Measurements from ENCODE around the gene C10orf67.
"Not testable (repeated sequence)": the region's sequence is repeated elsewhere in the genome, so short reads cannot be mapped to it uniquely, and the experiment has no call there.

Gene C10orf67

GRCh38 chr10:23314835-23315239 is 29.8 kb downstream of the C10orf67 start:
- TF ChIP-seq, protein P1, sequence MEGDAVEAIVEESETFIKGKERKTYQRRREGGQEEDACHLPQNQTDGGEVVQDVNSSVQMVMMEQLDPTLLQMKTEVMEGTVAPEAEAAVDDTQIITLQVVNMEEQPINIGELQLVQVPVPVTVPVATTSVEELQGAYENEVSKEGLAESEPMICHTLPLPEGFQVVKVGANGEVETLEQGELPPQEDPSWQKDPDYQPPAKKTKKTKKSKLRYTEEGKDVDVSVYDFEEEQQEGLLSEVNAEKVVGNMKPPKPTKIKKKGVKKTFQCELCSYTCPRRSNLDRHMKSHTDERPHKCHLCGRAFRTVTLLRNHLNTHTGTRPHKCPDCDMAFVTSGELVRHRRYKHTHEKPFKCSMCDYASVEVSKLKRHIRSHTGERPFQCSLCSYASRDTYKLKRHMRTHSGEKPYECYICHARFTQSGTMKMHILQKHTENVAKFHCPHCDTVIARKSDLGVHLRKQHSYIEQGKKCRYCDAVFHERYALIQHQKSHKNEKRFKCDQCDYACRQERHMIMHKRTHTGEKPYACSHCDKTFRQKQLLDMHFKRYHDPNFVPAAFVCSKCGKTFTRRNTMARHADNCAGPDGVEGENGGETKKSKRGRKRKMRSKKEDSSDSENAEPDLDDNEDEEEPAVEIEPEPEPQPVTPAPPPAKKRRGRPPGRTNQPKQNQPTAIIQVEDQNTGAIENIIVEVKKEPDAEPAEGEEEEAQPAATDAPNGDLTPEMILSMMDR (IDR thresholded peaks at IDR 0.05; ENCODE audit: control insufficient read depth, extremely low read depth, insufficient read depth): peak; percentile 68
- DNase-seq (ENCODE audit: low read depth): peak; percentile 54
- H3K4me3 ChIP-seq (ENCODE audit: low read depth, low read length): no peak overlapping the region

DNA sequence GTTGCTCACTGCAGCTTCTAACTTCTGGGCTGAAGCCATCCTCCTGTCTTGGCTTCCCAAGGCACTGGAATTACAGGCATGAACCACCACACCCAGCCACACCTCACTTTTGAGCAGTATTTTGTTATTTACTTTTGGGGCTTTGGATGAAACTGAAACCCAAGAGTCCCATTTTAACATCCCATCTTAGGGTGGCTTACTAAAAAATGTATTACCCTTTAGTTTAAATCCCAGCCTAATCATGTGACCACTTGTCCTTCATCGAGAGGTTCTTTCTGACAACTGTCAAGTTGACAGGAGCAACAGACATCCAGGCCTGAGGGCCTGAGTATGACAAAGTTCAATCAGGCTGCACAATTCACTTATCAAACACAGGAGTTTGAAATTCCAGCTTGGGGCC is 33.6 kb downstream of the C10orf67 start:
- TF ChIP-seq, protein P1 (IDR thresholded peaks at IDR 0.05; ENCODE audit: control insufficient read depth, extremely low read depth, insufficient read depth): no peak
- no peak for DNase-seq (ENCODE audit: low read depth)
- no peak overlapping the region for H3K4me3 ChIP-seq (ENCODE audit: low read depth, low read length)

DNA sequence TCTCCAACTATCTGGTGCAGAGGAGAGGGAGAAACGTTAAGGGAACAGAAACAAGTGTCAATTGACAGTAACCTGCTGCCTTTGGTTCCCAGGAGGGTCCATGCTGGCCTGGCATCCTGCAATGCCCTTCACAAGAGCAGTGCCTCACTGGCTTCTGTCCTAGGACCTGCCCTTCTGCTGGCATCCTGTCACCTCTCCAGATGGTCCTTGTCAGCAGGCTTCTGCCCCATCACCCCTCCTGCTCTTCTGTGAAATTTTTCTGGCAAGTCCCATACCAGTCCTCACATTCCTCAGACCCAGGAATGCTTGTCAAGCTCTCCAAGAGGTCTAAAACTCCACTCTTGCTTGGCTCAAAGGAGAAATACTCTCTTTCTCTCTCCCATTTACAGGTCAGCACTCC is 34.2 kb downstream of the C10orf67 start:
- TF ChIP-seq, protein P1 (IDR thresholded peaks at IDR 0.05; ENCODE audit: control insufficient read depth, extremely low read depth, insufficient read depth): no peak
- no peak for DNase-seq (ENCODE audit: low read depth)

DNA sequence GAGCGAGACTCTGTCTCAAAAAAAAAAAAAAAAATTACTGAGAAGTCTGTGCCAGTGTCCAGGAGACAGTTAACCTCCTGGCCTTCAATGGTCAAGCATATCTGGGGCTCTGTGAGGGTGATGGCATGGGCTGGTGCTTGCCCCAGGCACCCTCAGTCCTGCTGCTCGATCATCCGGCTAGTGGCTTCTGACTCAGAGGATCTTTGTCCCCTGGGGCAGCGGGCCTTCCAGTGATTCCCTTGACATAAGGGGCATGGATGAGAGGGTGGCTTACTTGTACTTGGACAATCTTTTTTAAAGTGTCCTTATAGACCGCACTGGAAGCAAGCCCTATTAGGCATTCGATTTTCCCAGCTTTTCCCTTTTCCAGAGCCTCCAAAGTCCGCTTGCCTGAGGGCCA is 44.6 kb downstream of the C10orf67 start:
- not testable (repeated sequence) for DNase-seq (ENCODE audit: low read depth)

More for the DNA sequence above, 34.2 kb downstream of the C10orf67 start:
- H3K4me3 ChIP-seq (ENCODE audit: low read depth, low read length): no peak overlapping the region

DNA sequence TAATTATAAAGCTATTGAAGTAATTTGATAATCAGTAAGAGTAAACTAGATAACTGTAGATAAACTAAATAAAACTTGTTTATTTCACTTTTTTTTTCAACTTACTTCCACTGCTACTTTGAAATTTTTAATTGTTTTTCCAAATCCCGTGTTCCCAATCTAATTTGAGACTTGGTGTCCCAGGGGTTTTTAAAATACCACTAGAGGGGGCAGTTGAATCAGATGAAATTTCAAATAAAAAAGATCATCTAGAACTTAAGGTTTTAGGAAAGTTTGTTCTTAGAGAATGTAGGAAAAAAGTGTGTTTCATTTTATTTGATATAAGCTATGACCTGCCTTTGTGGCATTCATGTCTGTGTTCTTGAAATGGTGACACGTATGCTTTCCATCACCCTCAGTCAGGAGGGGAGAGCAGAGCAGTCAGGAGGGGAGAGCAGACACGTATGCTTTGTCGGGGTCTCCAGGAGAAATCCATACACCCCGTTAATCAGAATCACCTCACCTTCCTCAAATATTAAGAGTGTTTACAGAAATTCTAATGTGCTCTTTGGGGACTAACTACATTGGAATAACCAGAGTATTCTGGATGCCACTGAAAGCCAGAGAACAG is 49.9 kb downstream of the C10orf67 start:
- no peak overlapping the region for H3K4me3 ChIP-seq (ENCODE audit: low read depth, low read length)
- DNase-seq (ENCODE audit: low read depth): no peak
- TF ChIP-seq, protein P1 (IDR thresholded peaks at IDR 0.05; ENCODE audit: control insufficient read depth, extremely low read depth, insufficient read depth): no peak

More for the DNA sequence above, 44.6 kb downstream of the C10orf67 start:
- not testable (repeated sequence) for H3K4me3 ChIP-seq (ENCODE audit: low read depth, low read length)

DNA sequence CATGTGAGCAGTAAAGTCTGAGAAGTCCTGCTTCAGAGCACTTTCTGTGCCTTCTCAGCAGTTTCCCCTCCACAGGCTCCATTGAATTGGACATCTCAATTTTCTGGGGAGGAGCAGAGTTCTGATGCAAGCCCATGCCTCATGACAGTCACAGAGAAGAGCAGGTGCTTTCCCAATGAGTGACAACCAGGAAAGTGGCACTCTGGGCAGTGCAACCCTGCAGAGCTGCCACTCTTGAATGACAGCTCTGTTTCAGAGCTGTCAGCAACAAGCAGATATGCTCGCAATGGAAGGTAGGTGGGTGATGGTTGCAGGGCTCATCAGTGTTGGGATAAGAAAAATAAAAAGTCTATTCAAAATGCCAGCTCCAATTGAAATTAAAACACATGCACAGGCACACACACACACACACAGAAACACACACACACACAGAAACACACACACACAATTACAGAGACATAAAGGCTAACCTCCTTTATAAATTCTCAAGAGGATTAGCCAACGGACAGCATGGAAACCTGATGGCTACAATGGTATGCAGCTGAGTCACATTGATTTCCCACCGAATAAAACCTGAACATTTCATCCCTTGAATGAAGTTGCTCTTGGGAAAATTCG is 50.5 kb downstream of the C10orf67 start:
- TF ChIP-seq, protein P1 (IDR thresholded peaks at IDR 0.05; ENCODE audit: control insufficient read depth, extremely low read depth, insufficient read depth): no peak
- H3K4me3 ChIP-seq (ENCODE audit: low read depth, low read length): no peak overlapping the region
- no peak for DNase-seq (ENCODE audit: low read depth)

DNA sequence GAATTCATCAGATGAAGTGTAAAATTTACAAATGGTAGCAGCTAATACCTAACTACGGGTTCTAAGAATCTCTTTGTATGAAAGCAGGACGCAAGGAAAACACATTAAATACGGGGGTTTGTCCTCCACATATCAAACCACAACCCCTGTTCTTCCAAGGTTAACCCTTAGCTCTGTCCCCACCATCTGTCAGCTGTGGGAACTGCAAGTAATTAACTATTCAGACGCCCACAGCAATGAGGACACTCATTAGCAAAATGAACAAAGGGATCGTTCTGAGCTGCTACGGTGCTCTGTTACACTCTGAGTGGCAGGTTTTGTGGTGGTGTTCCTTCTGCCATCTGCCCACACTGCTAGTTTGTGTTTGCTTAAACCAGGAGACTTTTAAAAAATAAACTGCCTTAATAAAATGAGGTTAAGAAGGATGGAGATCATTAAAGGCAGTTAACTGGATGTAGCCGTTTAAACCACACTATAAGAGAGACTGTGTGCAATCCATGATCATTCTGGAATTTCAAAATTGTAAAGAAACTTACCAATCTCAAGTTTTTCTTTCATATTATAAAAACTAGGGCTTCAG is 51.4 kb downstream of the C10orf67 start:
- no peak overlapping the region for H3K4me3 ChIP-seq (ENCODE audit: low read depth, low read length)
- TF ChIP-seq, protein P1 (IDR thresholded peaks at IDR 0.05; ENCODE audit: control insufficient read depth, extremely low read depth, insufficient read depth): peak; percentile 83
- no peak for DNase-seq (ENCODE audit: low read depth)

Measured in LNCaP clone FGC (cell line).